Measurements from ENCODE around the gene TCFL5.
"Not testable (repeated sequence)": the region's sequence is repeated elsewhere in the genome, so short reads cannot be mapped to it uniquely, and the experiment has no call there.

Gene TCFL5

DNA sequence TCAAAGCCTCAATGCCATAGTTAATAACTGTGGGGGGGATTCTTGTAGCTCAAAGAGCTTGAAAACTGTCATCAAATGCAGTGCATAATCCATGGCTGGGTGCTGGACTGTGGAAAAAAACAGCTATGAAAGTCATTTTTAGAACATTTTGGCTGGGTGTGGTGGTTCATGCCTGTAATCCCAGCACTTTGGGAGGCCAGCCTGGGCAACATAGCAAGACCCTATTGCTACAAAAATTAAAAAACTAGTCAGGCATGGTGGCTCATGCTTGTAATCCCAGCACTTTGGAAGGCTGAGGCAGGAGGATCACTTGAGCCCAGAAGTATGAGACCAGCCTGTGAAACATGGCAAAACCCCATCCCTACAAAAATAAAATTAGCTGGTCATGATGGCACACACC is 12.2 kb downstream of the TCFL5 start:
- Histone ChIP-seq H3K27ac (ENCODE audit: low read length) (no peak overlapping the region), H3K4me1 (ENCODE audit: low read length) (no peaks in the 10 kb centered on the region), H3K4me2 (ENCODE audit: low read depth, low read length) (no peak overlapping the region), H3K4me3 (ENCODE audit: low read length) (no peak overlapping the region), H3K9ac (ENCODE audit: low read length) (no peak overlapping the region), H3F3A (ENCODE audit: insufficient read depth, low read length) (peaks cover 3% of the 10 kb centered on the region; the same call in 1 of the 2 replicates), H3K36me3 (replicated peaks; ENCODE audit: insufficient read depth, low read length) (no peaks in the 10 kb centered on the region), H3K79me2 (ENCODE audit: low read length) (no peaks in the 10 kb centered on the region), H3K9me3 (replicated peaks; ENCODE audit: insufficient read depth, low read length) (no peaks in the 10 kb centered on the region), H3K27me3 (replicated peaks; ENCODE audit: insufficient read depth, low read length) (no peaks in the 10 kb centered on the region), H2AFZ (ENCODE audit: low read length) (no peak overlapping the region), H4K20me1 (ENCODE audit: insufficient read depth, low read length) (no peaks in the 10 kb centered on the region), H3K9me2 (replicated peaks; ENCODE audit: insufficient read depth, low read length) (no peaks in the 10 kb centered on the region)
- DNase-seq = no peak
- TF ChIP-seq EZH2 (optimal IDR thresholded peaks at IDR 0.05; ENCODE audit: low read depth, low read length) (no peak), EZH2phosphoT487 (IDR thresholded peaks at IDR 0.05; ENCODE audit: low read length) (no peak)
- TF ChIP-seq, protein P1, sequence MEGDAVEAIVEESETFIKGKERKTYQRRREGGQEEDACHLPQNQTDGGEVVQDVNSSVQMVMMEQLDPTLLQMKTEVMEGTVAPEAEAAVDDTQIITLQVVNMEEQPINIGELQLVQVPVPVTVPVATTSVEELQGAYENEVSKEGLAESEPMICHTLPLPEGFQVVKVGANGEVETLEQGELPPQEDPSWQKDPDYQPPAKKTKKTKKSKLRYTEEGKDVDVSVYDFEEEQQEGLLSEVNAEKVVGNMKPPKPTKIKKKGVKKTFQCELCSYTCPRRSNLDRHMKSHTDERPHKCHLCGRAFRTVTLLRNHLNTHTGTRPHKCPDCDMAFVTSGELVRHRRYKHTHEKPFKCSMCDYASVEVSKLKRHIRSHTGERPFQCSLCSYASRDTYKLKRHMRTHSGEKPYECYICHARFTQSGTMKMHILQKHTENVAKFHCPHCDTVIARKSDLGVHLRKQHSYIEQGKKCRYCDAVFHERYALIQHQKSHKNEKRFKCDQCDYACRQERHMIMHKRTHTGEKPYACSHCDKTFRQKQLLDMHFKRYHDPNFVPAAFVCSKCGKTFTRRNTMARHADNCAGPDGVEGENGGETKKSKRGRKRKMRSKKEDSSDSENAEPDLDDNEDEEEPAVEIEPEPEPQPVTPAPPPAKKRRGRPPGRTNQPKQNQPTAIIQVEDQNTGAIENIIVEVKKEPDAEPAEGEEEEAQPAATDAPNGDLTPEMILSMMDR (IDR thresholded peaks at IDR 0.05; ENCODE audit: low read length) = no peak

DNA sequence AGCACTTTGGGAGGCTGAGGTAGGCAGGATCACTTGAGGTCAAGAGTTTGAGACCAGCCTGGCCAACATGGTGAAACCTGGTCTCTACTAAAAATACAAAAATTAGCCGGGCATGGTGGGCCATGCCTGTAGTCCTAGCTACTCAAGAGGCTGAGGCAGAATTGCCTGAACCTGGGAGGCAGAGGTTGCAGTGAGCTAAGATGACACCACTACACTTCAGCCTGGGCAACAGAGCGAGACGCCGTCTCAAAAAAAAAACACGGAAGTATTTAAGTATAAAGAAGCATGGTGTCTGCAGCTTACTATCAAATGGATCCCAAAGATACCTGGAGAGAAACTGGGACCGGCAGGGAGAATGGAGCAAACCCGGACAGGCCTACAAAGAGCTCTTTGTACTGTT is 12.7 kb downstream of the TCFL5 start:
- not testable (repeated sequence) for H3K9me3 ChIP-seq (replicated peaks; ENCODE audit: insufficient read depth, low read length); H3K4me1 ChIP-seq (ENCODE audit: low read length); H3K36me3 ChIP-seq (replicated peaks; ENCODE audit: insufficient read depth, low read length); H3K27ac ChIP-seq (ENCODE audit: low read length); H4K20me1 ChIP-seq (ENCODE audit: insufficient read depth, low read length); H2AFZ ChIP-seq (ENCODE audit: low read length); DNase-seq; H3F3A ChIP-seq (ENCODE audit: insufficient read depth, low read length); H3K4me2 ChIP-seq (ENCODE audit: low read depth, low read length); H3K27me3 ChIP-seq (replicated peaks; ENCODE audit: insufficient read depth, low read length); H3K9me2 ChIP-seq (replicated peaks; ENCODE audit: insufficient read depth, low read length); H3K9ac ChIP-seq (ENCODE audit: low read length); H3K4me3 ChIP-seq (ENCODE audit: low read length); H3K79me2 ChIP-seq (ENCODE audit: low read length)

DNA sequence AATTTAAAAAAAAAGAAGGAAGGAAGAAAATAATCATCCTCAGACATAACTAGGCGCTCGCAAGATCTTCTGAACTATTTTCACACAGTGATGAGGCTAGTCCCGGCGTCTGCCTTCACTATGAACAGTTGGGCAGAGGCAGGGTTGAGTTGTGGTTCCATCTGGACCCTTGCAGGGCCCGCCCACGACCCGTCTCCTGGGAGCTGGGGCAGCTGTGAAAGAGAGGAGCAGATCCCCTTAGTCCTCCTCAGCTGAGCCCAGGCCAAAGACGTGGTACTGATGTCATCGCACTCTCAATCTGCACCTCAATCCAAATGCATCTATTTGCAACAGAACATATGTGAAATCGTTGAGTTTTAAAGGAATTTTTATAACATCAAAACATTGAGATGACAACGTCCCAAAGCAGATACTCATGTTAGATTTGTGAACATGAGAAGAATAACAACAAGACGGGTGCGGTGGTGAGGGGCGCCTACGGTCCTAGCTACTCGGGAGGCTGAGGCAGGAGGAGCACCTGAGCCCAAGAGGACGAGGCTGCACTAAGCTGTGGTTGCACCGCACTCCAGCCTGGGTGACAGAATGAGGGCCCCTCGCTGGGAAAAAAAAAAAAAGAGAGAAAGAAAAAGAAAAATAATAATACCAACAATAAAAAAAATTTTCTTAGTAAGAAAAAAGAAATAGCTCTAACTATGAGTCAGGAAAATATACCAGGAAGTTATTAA is 15.3 kb downstream of the TCFL5 start:
- H3K79me2 ChIP-seq (ENCODE audit: low read length) = no peaks in the 10 kb centered on the region
- H3F3A ChIP-seq (ENCODE audit: insufficient read depth, low read length) = peaks cover 3% of the 10 kb centered on the region; the same call in 1 of the 2 replicates
- no peak overlapping the region for H3K4me3 ChIP-seq (ENCODE audit: low read length)
- H3K4me1 ChIP-seq (ENCODE audit: low read length) = no peaks in the 10 kb centered on the region
- no peak for DNase-seq
- H3K27me3 ChIP-seq (replicated peaks; ENCODE audit: insufficient read depth, low read length) = no peaks in the 10 kb centered on the region
- H3K4me2 ChIP-seq (ENCODE audit: low read depth, low read length) = no peak overlapping the region
- no peaks in the 10 kb centered on the region for H3K9me2 ChIP-seq (replicated peaks; ENCODE audit: insufficient read depth, low read length)
- H4K20me1 ChIP-seq (ENCODE audit: insufficient read depth, low read length) = no peaks in the 10 kb centered on the region
- no peak overlapping the region for H3K9ac ChIP-seq (ENCODE audit: low read length)
- H3K36me3 ChIP-seq (replicated peaks; ENCODE audit: insufficient read depth, low read length) = no peaks in the 10 kb centered on the region
- TF ChIP-seq EZH2 (optimal IDR thresholded peaks at IDR 0.05; ENCODE audit: low read depth, low read length) (no peak), EZH2phosphoT487 (IDR thresholded peaks at IDR 0.05; ENCODE audit: low read length) (no peak)
- TF ChIP-seq, protein P1 (IDR thresholded peaks at IDR 0.05; ENCODE audit: low read length) = no peak
- H3K27ac ChIP-seq (ENCODE audit: low read length) = no peak overlapping the region
- H3K9me3 ChIP-seq (replicated peaks; ENCODE audit: insufficient read depth, low read length) = no peaks in the 10 kb centered on the region
- no peak overlapping the region for H2AFZ ChIP-seq (ENCODE audit: low read length)

DNA sequence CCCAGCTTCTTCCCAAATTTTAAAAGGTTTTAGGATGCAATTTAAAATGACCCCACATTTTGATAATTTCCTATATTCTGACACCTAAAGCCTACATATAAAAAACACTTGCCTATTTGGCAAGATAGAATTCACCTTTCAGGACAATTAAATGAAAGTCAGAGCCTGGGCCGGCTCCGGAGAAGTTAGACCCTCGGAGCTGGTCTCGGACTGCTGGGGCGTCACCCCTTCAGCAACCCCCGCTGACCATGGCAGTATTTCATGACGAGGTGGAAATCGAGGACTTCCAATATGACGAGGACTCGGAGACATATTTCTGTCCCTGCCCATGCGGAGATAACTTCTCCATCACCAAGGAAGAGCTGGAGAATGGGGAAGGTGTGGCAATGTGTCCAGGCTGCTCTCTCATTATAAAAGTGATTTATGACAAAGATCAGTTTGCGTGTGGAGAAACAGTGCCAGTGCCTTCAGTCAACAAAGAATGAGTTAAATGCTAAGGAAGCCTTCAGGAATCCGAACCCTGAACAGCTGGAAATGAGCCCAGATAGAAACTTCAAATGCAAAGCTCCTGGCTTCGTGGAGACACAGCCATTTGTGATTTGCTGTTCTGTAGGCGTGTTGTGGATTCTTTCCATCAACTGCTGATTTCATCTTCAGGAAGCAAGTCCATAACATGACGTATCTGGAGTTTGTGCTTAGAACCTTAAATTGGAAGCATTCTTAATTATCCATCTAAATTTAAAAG is 16.0 kb downstream of the TCFL5 start:
- no peak overlapping the region for H3K4me2 ChIP-seq (ENCODE audit: low read depth, low read length)

More for the DNA sequence above, 16.0 kb downstream of the TCFL5 start:
- Histone ChIP-seq H3K79me2 (ENCODE audit: low read length) (no peaks in the 10 kb centered on the region), H3K4me3 (ENCODE audit: low read length) (no peak overlapping the region), H3F3A (ENCODE audit: insufficient read depth, low read length) (peaks cover 3% of the 10 kb centered on the region; the same call in 1 of the 2 replicates), H3K9me2 (replicated peaks; ENCODE audit: insufficient read depth, low read length) (no peaks in the 10 kb centered on the region), H3K9ac (ENCODE audit: low read length) (no peak overlapping the region), H3K9me3 (replicated peaks; ENCODE audit: insufficient read depth, low read length) (no peaks in the 10 kb centered on the region), H3K27ac (ENCODE audit: low read length) (no peak overlapping the region), H3K27me3 (replicated peaks; ENCODE audit: insufficient read depth, low read length) (no peaks in the 10 kb centered on the region; the same call in 1 of the 2 replicates), H4K20me1 (ENCODE audit: insufficient read depth, low read length) (no peaks in the 10 kb centered on the region), H3K4me1 (ENCODE audit: low read length) (no peaks in the 10 kb centered on the region), H3K36me3 (replicated peaks; ENCODE audit: insufficient read depth, low read length) (no peaks in the 10 kb centered on the region), H2AFZ (ENCODE audit: low read length) (no peak overlapping the region)
- no peak for DNase-seq
- TF ChIP-seq EZH2 (optimal IDR thresholded peaks at IDR 0.05; ENCODE audit: low read depth, low read length) (no peak), EZH2phosphoT487 (IDR thresholded peaks at IDR 0.05; ENCODE audit: low read length) (no peak)
- TF ChIP-seq, protein P1 (IDR thresholded peaks at IDR 0.05; ENCODE audit: low read length) = no peak
